GM12878 (cell line): ENCODE data around the gene EPB41L4B.

ENCODE experiments used
- CEBPB ChIP-seq, 2 experiments: fragments of 150-350 bp in 1 of 2; IDR thresholded peaks; 2 replicates each; pipeline ENCODE4 v1.6.1; 2012 to 2014; ENCODE audit warnings: low read depth in 2 of 2, low read length in 2 of 2, borderline replicate concordance in 1 of 2, inconsistent platforms in 1 of 2
- E2F4 ChIP-seq: IDR thresholded peaks from 2 replicates; pipeline ENCODE4 v1.6.1; 2012; ENCODE audit warnings: low read depth, low read length, improper control_type of control experiment
- EP300 ChIP-seq, 2 experiments: fragments of 150-350 bp in 1 of 2; IDR thresholded peaks; 2 replicates each; pipeline ENCODE4 v1.6.1; 2011 to 2012; ENCODE audit warnings: low read depth in 2 of 2, low read length in 2 of 2, borderline replicate concordance in 1 of 2, improper control_type of control experiment in 1 of 2, inconsistent platforms in 1 of 2; ENCODE audit not compliant: control insufficient read depth in 1 of 2
- EZH2 ChIP-seq: IDR thresholded peaks from 2 replicates; pipeline ENCODE4 v1.6.1; 2012; ENCODE audit warnings: low read depth, mild to moderate bottlenecking, control low read depth, inconsistent platforms, low read length, borderline replicate concordance; ENCODE audit not compliant: control insufficient read depth
- RCOR1 ChIP-seq: conservative IDR thresholded peaks from 2 replicates; pipeline ENCODE4 v1.6.1; 2012; ENCODE audit warnings: low read depth, low read length, improper control_type of control experiment
- SPI1 ChIP-seq: IDR thresholded peaks from 2 replicates; pipeline ENCODE4 v1.6.1; 2011; ENCODE audit warnings: low read depth, mild to moderate bottlenecking, low read length, moderate library complexity, borderline replicate concordance; ENCODE audit not compliant: insufficient read depth
- ZSCAN29 ChIP-seq: fragments of 450-650 bp; IDR thresholded peaks from 2 replicates; pipeline ENCODE4 v1.6.1; 2017; ENCODE audit warnings: mild to moderate bottlenecking, moderate library complexity
- ZZZ3 ChIP-seq: IDR thresholded peaks from 2 replicates; pipeline ENCODE4 v1.6.1; 2011; ENCODE audit warnings: low read depth; ENCODE audit not compliant: control insufficient read depth, insufficient read length

GRCh38 chr9:109252291-109252690 is 68.6 kb downstream of the EPB41L4B start:
- TF ChIP-seq SPI1 = no peak
- no peak for TF ChIP-seq E2F4
- no peak for TF ChIP-seq CEBPB (IDR thresholded peaks at IDR 0.05; ENCODE audit: borderline replicate concordance in 1 of 2, low read depth in 2 of 2, low read length in 2 of 2)
- TF ChIP-seq EZH2 = no peak
- TF ChIP-seq RCOR1 = no peak
- TF ChIP-seq ZZZ3 = no peak
- TF ChIP-seq ZSCAN29 = no peak
- TF ChIP-seq EP300 (IDR thresholded peaks at IDR 0.05; ENCODE audit: borderline replicate concordance in 1 of 2, control insufficient read depth in 1 of 2, low read depth in 2 of 2, low read length in 2 of 2) = no peak
